Effector memory CD8-positive, alpha-beta T cell (primary cell): ENCODE measurements around the gene POLA1.

Experiments
- ATAC-seq: fragments of 150-1000 bp; cut with Tn5 transposase; replicated peaks from 2 replicates; pipeline ENCODE4 v1.10.0; 2021; ENCODE audit warnings: mild to moderate bottlenecking, moderate library complexity
- DNase-seq, 3 experiments: peaks; one replicate each; pipeline ENCODE4 v3.0.0; 2021
- H3K27ac Mint-ChIP-seq, 2 donors: one replicate each; pipeline ENCODE4 v1.8.0; 2022; ENCODE audit warnings: mild to moderate bottlenecking in 2 of 2, mixed read lengths in 2 of 2, moderate library complexity in 2 of 2
- H3K27me3 Mint-ChIP-seq, 2 donors: one replicate each; pipeline ENCODE4 v1.8.0; 2022; ENCODE audit warnings: mixed read lengths in 2 of 2
- H3K36me3 Mint-ChIP-seq: one replicate; pipeline ENCODE4 v1.8.0; 2022; ENCODE audit warnings: mild to moderate bottlenecking, moderate library complexity, mixed read lengths; ENCODE audit not compliant: insufficient read depth
- H3K4me1 Mint-ChIP-seq, 2 donors: one replicate each; pipeline ENCODE4 v1.8.0; 2022; ENCODE audit warnings: low read depth in 2 of 2, mixed read lengths in 2 of 2
- H3K4me3 Mint-ChIP-seq, 2 donors: one replicate each; pipeline ENCODE4 v1.8.0; 2022; ENCODE audit warnings: mild to moderate bottlenecking in 2 of 2, mixed read lengths in 2 of 2, moderate library complexity in 2 of 2
- H3K9me3 Mint-ChIP-seq, 2 donors: one replicate each; pipeline ENCODE4 v1.8.0; 2022; ENCODE audit warnings: mixed read lengths in 2 of 2

POLA1 gene

GRCh38 chrX:25019707-25020390 is 326.1 kb downstream of the POLA1 start:
- Mint-ChIP-seq H3K4me1 (peaks cover 18 to 27% of the 10 kb centered on the region in 2 donors), H3K4me3 (peak overlapping the region; percentile 54 to 69), H3K9me3 (no peaks in the 10 kb centered on the region), H3K27ac (no peak overlapping the region), H3K36me3 (peaks cover 13% of the 10 kb centered on the region), H3K27me3 (peaks cover 60 to 86% of the 10 kb centered on the region in 2 donors)
- DNase-seq (no peak), ATAC-seq (no peak)

GRCh38 chrX:25020391-25020904 is 326.7 kb downstream of the POLA1 start:
- Mint-ChIP-seq H3K36me3 (peaks cover 13% of the 10 kb centered on the region), H3K27ac (no peak overlapping the region), H3K4me1 (peaks cover 18 to 27% of the 10 kb centered on the region in 2 donors), H3K27me3 (peaks cover 63 to 90% of the 10 kb centered on the region in 2 donors), H3K9me3 (no peaks in the 10 kb centered on the region), H3K4me3 (peak overlapping the region; percentile 54 to 69)
- ATAC-seq (peak; percentile 14), DNase-seq (no peak)

GRCh38 chrX:25020905-25021449 is 327.3 kb downstream of the POLA1 start:
- H3K9me3 Mint-ChIP-seq = no peaks in the 10 kb centered on the region
- H3K36me3 Mint-ChIP-seq = peaks cover 13% of the 10 kb centered on the region
- peaks cover 17 to 26% of the 10 kb centered on the region in 2 donors for H3K4me1 Mint-ChIP-seq
- peak in 1 of 3 experiments; percentile 14 for DNase-seq
- H3K4me3 Mint-ChIP-seq = peak overlapping the region; percentile 40 to 56
- peaks cover 67 to 89% of the 10 kb centered on the region in 2 donors for H3K27me3 Mint-ChIP-seq
- H3K27ac Mint-ChIP-seq = no peak overlapping the region
- peak; percentile 58 for ATAC-seq

- no peaks in the 10 kb centered on the region for H3K9me3 Mint-ChIP-seq
- H3K4me3 Mint-ChIP-seq = peak overlapping the region; percentile 30 to 56
- H3K27ac Mint-ChIP-seq = no peak overlapping the region
- ATAC-seq (no peak), DNase-seq (no peak)
- peaks cover 15 to 18% of the 10 kb centered on the region in 2 donors for H3K4me1 Mint-ChIP-seq
- peaks cover 62 to 72% of the 10 kb centered on the region in 2 donors for H3K27me3 Mint-ChIP-seq
- H3K36me3 Mint-ChIP-seq = peaks cover 3% of the 10 kb centered on the region
Measured at GRCh38 chrX:25022499-25023325, 329.0 kb downstream of the POLA1 start.

GRCh38 chrX:25023908-25024307 is 330.2 kb downstream of the POLA1 start:
- Mint-ChIP-seq H3K27ac (no peak overlapping the region), H3K27me3 (peaks cover 61 to 64% of the 10 kb centered on the region in 2 donors), H3K9me3 (no peaks in the 10 kb centered on the region), H3K36me3 (peaks cover 3% of the 10 kb centered on the region), H3K4me1 (peaks cover 15 to 17% of the 10 kb centered on the region in 2 donors), H3K4me3 (no peak overlapping the region)
- ATAC-seq = no peak
- no peak for DNase-seq

GRCh38 chrX:25025615-25026014 is 331.9 kb downstream of the POLA1 start:
- H3K27me3 Mint-ChIP-seq = peaks cover 50 to 53% of the 10 kb centered on the region in 2 donors
- peaks cover 3% of the 10 kb centered on the region for H3K36me3 Mint-ChIP-seq
- DNase-seq = no peak

GRCh38 chrX:25026576-25026975 is 332.9 kb downstream of the POLA1 start:
- H3K36me3 Mint-ChIP-seq = peaks cover 3% of the 10 kb centered on the region
- no peak overlapping the region for H3K27ac Mint-ChIP-seq
- DNase-seq = no peak
- no peak overlapping the region for H3K4me3 Mint-ChIP-seq
- no peak for ATAC-seq
- no peaks in the 10 kb centered on the region for H3K9me3 Mint-ChIP-seq
- H3K27me3 Mint-ChIP-seq = peaks cover 43 to 50% of the 10 kb centered on the region in 2 donors
- peaks cover 8 to 10% of the 10 kb centered on the region in 2 donors for H3K4me1 Mint-ChIP-seq

More at GRCh38 chrX:25025615-25026014, 331.9 kb downstream of the POLA1 start:
- ATAC-seq = no peak
- no peaks in the 10 kb centered on the region for H3K9me3 Mint-ChIP-seq
- H3K4me3 Mint-ChIP-seq = no peak overlapping the region
- peaks cover 11 to 15% of the 10 kb centered on the region in 2 donors for H3K4me1 Mint-ChIP-seq
- no peak overlapping the region for H3K27ac Mint-ChIP-seq

GRCh38 chrX:25028726-25029125 is 335.0 kb downstream of the POLA1 start:
- no peak for ATAC-seq

GRCh38 chrX:25029288-25029825 is 335.6 kb downstream of the POLA1 start:
- no peak overlapping the region for H3K27ac Mint-ChIP-seq
- H3K9me3 Mint-ChIP-seq = no peaks in the 10 kb centered on the region
- no peaks in the 10 kb centered on the region for H3K4me1 Mint-ChIP-seq
- ATAC-seq (no peak), DNase-seq (no peak)
- peaks cover 4% of the 10 kb centered on the region for H3K36me3 Mint-ChIP-seq
- H3K27me3 Mint-ChIP-seq = peaks cover 16 to 31% of the 10 kb centered on the region in 2 donors
- H3K4me3 Mint-ChIP-seq = no peak overlapping the region

More at GRCh38 chrX:25028726-25029125, 335.0 kb downstream of the POLA1 start:
- Mint-ChIP-seq H3K9me3 (no peaks in the 10 kb centered on the region), H3K27ac (no peak overlapping the region), H3K36me3 (peaks cover 4% of the 10 kb centered on the region), H3K4me1 (peaks cover 0 to 3% of the 10 kb centered on the region in 2 donors), H3K4me3 (no peak overlapping the region), H3K27me3 (peaks cover 22 to 37% of the 10 kb centered on the region in 2 donors)
- no peak for DNase-seq

GRCh38 chrX:25034889-25035288 is 341.2 kb downstream of the POLA1 start:
- H3K9me3 Mint-ChIP-seq = no peaks in the 10 kb centered on the region
- H3K27me3 Mint-ChIP-seq = no peaks in the 10 kb centered on the region
- ATAC-seq (no peak), DNase-seq (no peak)
- peaks cover 6% of the 10 kb centered on the region for H3K36me3 Mint-ChIP-seq
- H3K4me1 Mint-ChIP-seq = no peaks in the 10 kb centered on the region
- H3K4me3 Mint-ChIP-seq = no peak overlapping the region
- no peak overlapping the region for H3K27ac Mint-ChIP-seq

GRCh38 chrX:25039036-25039435 is 345.3 kb downstream of the POLA1 start:
- Mint-ChIP-seq H3K27me3 (no peaks in the 10 kb centered on the region), H3K27ac (no peak overlapping the region), H3K4me3 (no peak overlapping the region), H3K4me1 (no peaks in the 10 kb centered on the region), H3K9me3 (no peaks in the 10 kb centered on the region), H3K36me3 (peaks cover 2% of the 10 kb centered on the region)
- ATAC-seq (no peak), DNase-seq (no peak)

GRCh38 chrX:25043192-25043591 is 349.5 kb downstream of the POLA1 start:
- ATAC-seq (no peak), DNase-seq (no peak)
- peaks cover under 1 to 4% of the 10 kb centered on the region in 2 donors for H3K4me1 Mint-ChIP-seq
- H3K27ac Mint-ChIP-seq = no peak overlapping the region
- no peaks in the 10 kb centered on the region for H3K27me3 Mint-ChIP-seq
- H3K9me3 Mint-ChIP-seq = no peaks in the 10 kb centered on the region
- no peak overlapping the region for H3K4me3 Mint-ChIP-seq
- H3K36me3 Mint-ChIP-seq = no peaks in the 10 kb centered on the region
